Measurements from ENCODE around the gene KRT72.

The KRT72 gene

DNA sequence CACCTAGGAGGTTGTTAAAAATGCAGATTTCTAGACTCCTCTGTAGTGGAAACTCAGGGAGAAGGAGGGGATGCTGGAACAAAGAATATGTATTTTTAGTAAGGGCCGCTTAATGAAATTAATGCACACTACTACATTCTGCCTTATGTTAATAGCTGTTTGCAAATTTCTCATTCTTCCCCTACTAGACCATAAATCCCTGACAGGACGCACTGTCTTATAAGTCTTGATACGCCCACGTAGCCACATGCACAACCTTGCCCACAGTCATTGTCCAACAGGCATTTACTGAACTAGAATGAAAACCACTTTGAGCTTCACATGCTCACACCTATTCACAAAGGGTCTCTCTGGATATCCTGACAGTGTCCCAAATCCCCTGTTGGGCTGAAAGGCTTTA lies 40.2 kb upstream of the KRT72 start:
- TF ChIP-seq, protein P1, sequence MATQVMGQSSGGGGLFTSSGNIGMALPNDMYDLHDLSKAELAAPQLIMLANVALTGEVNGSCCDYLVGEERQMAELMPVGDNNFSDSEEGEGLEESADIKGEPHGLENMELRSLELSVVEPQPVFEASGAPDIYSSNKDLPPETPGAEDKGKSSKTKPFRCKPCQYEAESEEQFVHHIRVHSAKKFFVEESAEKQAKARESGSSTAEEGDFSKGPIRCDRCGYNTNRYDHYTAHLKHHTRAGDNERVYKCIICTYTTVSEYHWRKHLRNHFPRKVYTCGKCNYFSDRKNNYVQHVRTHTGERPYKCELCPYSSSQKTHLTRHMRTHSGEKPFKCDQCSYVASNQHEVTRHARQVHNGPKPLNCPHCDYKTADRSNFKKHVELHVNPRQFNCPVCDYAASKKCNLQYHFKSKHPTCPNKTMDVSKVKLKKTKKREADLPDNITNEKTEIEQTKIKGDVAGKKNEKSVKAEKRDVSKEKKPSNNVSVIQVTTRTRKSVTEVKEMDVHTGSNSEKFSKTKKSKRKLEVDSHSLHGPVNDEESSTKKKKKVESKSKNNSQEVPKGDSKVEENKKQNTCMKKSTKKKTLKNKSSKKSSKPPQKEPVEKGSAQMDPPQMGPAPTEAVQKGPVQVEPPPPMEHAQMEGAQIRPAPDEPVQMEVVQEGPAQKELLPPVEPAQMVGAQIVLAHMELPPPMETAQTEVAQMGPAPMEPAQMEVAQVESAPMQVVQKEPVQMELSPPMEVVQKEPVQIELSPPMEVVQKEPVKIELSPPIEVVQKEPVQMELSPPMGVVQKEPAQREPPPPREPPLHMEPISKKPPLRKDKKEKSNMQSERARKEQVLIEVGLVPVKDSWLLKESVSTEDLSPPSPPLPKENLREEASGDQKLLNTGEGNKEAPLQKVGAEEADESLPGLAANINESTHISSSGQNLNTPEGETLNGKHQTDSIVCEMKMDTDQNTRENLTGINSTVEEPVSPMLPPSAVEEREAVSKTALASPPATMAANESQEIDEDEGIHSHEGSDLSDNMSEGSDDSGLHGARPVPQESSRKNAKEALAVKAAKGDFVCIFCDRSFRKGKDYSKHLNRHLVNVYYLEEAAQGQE (IDR thresholded peaks at IDR 0.05; ENCODE audit: insufficient read depth in 1 of 2, low read depth in 2 of 2, low read length in 2 of 2): no peak
- TF ChIP-seq FOXP2 (optimal IDR thresholded peaks at IDR 0.05; ENCODE audit: borderline replicate concordance, extremely low read depth, extremely low read length, insufficient read depth) (no peak), TAF1 (IDR thresholded peaks at IDR 0.05; ENCODE audit: borderline replicate concordance, insufficient read depth, low read length) (no peak), POLR2AphosphoS5 (IDR thresholded peaks at IDR 0.05; ENCODE audit: low read depth, low read length) (no peak), SIN3A (IDR thresholded peaks at IDR 0.05; ENCODE audit: borderline replicate concordance, insufficient read depth, low read length) (no peak)

GRCh38 chr12:52637299-52637698 lies 36.0 kb upstream of the KRT72 start:
- no peak for TF ChIP-seq SIN3A (IDR thresholded peaks at IDR 0.05; ENCODE audit: borderline replicate concordance, insufficient read depth, low read length)
- TF ChIP-seq, protein P1 (IDR thresholded peaks at IDR 0.05; ENCODE audit: insufficient read depth in 1 of 2, low read depth in 2 of 2, low read length in 2 of 2): no peak
- no peak for TF ChIP-seq POLR2AphosphoS5 (IDR thresholded peaks at IDR 0.05; ENCODE audit: low read depth, low read length)

GRCh38 chr12:52636592-52637258 lies 35.5 kb upstream of the KRT72 start:
- TF ChIP-seq SIN3A (IDR thresholded peaks at IDR 0.05; ENCODE audit: borderline replicate concordance, insufficient read depth, low read length) (no peak), TAF1 (IDR thresholded peaks at IDR 0.05; ENCODE audit: borderline replicate concordance, insufficient read depth, low read length) (no peak), POLR2AphosphoS5 (IDR thresholded peaks at IDR 0.05; ENCODE audit: low read depth, low read length) (no peak), FOXP2 (optimal IDR thresholded peaks at IDR 0.05; ENCODE audit: borderline replicate concordance, extremely low read depth, extremely low read length, insufficient read depth) (no peak)
- TF ChIP-seq, protein P1 (IDR thresholded peaks at IDR 0.05; ENCODE audit: insufficient read depth in 1 of 2, low read depth in 2 of 2, low read length in 2 of 2): no peak

DNA sequence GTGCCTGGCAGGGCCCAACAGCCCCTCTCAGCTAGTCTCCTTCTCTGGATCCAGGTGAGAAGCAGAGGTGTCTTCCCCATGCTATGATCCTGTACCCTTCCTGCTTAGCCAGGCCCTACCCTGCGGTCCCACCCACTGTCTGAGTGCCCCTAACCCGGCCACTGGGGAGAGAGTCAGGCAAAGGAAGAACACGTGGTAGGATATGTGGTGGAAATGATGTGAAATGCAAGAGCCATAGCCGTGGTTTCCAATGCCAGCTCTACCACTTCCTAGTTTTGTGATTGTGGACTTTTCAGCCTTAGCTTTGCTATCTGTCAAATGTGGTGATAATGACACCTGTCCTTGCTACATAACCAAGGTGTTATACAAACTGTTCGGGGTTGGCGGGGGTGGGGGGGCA lies 34.9 kb upstream of the KRT72 start:
- TF ChIP-seq, protein P1 (IDR thresholded peaks at IDR 0.05; ENCODE audit: insufficient read depth in 1 of 2, low read depth in 2 of 2, low read length in 2 of 2): no peak
